HepG2 (cell line): ENCODE data around the gene ACAP2. TPM values are rescaled to one million over a fixed set of nuclear protein-coding genes. Genes with fewer than 3 reads are reported as not detected.

ENCODE experiments used
- ATAC-seq: fragments of 200-7000 bp; cut with Tn5 transposase; 3 replicates; pipeline ENCODE4 v1.9.1; 2020; ENCODE audit warnings: mild to moderate bottlenecking, moderate library complexity
- BruUV-seq: library from RNA; stranded (reverse); fragments of 400-500 nt; replicated peaks from 2 replicates; lab custom pipeline; 2021; lab: Mats Ljungman, UMichigan
- CTCF ChIA-PET: fragments of 300-600 bp; formaldehyde crosslinking; extraction: SDS; loops from one replicate; lab custom pipeline; 2021; ENCODE audit warnings: low total read pairs, inconsistent platforms, low intra/inter-chr PET ratio; lab: Yijun Ruan, JAX
- POLR2A ChIA-PET: fragments of 350-600 bp; sonication (Branson Sonifier 250); formaldehyde crosslinking; loops from one replicate; lab custom pipeline; 2020; ENCODE audit warnings: antibody characterized with exemption, inconsistent platforms; lab: Yijun Ruan, JAX
- DNase-seq: peaks from one replicate; pipeline ENCODE4 v3.0.0-alpha.2; 2015; ENCODE audit warnings: low spot score
- FAIRE-seq: peaks from 3 replicates; lab custom pipeline; 2011; peaks lifted over from hg19 to GRCh38; lab: Jason Lieb, UNC
- H2AFZ ChIP-seq: one replicate; pipeline ENCODE4 v1.6.1; 2011; ENCODE audit warnings: low read length, inconsistent platforms
- H3K27ac ChIP-seq: fragments of 300-600 bp; 3 replicates; pipeline ENCODE4 v1.8.0; 2011; ENCODE audit warnings: mixed run types, mild to moderate bottlenecking, mixed read lengths, low read length, inconsistent platforms; ENCODE audit not compliant: insufficient read depth; ENCODE audit errors: extremely low read length
- H3K27me3 ChIP-seq, 2 experiments: fragments of 200-600 bp in 1 of 2; 2 replicates in 1 of 2; 3 replicates in 1 of 2; pipeline versions ENCODE4 v1.6.0 to v1.8.0; 2011; ENCODE audit warnings: low read length in 2 of 2, mild to moderate bottlenecking in 2 of 2, moderate library complexity in 2 of 2, inconsistent platforms in 1 of 2; ENCODE audit not compliant: insufficient read depth in 2 of 2, control insufficient read depth in 1 of 2
- H3K36me3 ChIP-seq, 2 experiments: fragments of 200-600 bp in 1 of 2; replicated peaks in 1 of 2; 2 replicates in 1 of 2; 3 replicates in 1 of 2; pipeline versions ENCODE4 v1.5.1 to v1.8.0; 2011; ENCODE audit warnings: low read length in 2 of 2, inconsistent platforms in 1 of 2; ENCODE audit not compliant: insufficient read depth in 2 of 2, control insufficient read depth in 1 of 2
- H3K4me1 ChIP-seq: 2 replicates; pipeline ENCODE4 v1.5.1; 2012; ENCODE audit warnings: low read length, inconsistent platforms; ENCODE audit not compliant: insufficient read depth
- H3K4me2 ChIP-seq: 2 replicates; pipeline ENCODE4 v1.6.0; 2011; ENCODE audit warnings: low read depth, low read length, inconsistent platforms
- H3K4me3 ChIP-seq, 3 experiments: fragments of 200-600 bp in 1 of 3; sonication (generic), shearing (Covaris generic) in 1 of 3; replicated peaks in 1 of 3; 2 replicates each; pipeline ENCODE4 v1.5.1; 2011 to 2016; ENCODE audit warnings: low read length in 3 of 3, inconsistent platforms in 2 of 3, low read depth in 2 of 3, mild to moderate bottlenecking in 2 of 3, control low read depth in 1 of 3, mixed read lengths in 1 of 3; ENCODE audit not compliant: insufficient read depth in 1 of 3
- H3K79me2 ChIP-seq: one replicate; pipeline ENCODE4 v1.6.1; 2011; ENCODE audit warnings: low read length, inconsistent platforms; ENCODE audit not compliant: insufficient read depth
- H3K9ac ChIP-seq: 2 replicates; pipeline ENCODE4 v1.6.0; 2011; ENCODE audit warnings: mild to moderate bottlenecking, low read depth, low read length, inconsistent platforms; ENCODE audit not compliant: insufficient read depth
- H3K9me3 ChIP-seq: 2 replicates; pipeline ENCODE4 v1.5.1; 2012; ENCODE audit warnings: mild to moderate bottlenecking, low read length
- H4K20me1 ChIP-seq: 2 replicates; pipeline ENCODE4 v1.6.0; 2011; ENCODE audit warnings: inconsistent platforms, mild to moderate bottlenecking, low read length, moderate library complexity; ENCODE audit not compliant: insufficient read depth
- NFKB2 ChIP-seq: sonication (generic); formaldehyde crosslinking; IDR thresholded peaks from 2 replicates; pipeline ENCODE4 v1.4.0; 2020; ENCODE audit warnings: missing genetic modification reagents, borderline replicate concordance
- SIN3A ChIP-seq: IDR thresholded peaks from 2 replicates; pipeline ENCODE4 v1.6.1; 2011; ENCODE audit warnings: low read depth, mild to moderate bottlenecking, control low read depth, low read length, borderline replicate concordance
- SMAD9 ChIP-seq: sonication (generic); formaldehyde crosslinking; IDR thresholded peaks from 2 replicates; pipeline ENCODE4 v1.5.1; 2020; ENCODE audit warnings: mild to moderate bottlenecking, missing genetic modification reagents
- SMARCE1 ChIP-seq: fragments of 450-650 bp; IDR thresholded peaks from 2 replicates; pipeline ENCODE4 v1.6.1; 2017; ENCODE audit warnings: borderline replicate concordance
- USF2 ChIP-seq, 2 experiments: sonication (generic) in 1 of 2; formaldehyde crosslinking in 1 of 2; IDR thresholded peaks; 2 replicates each; pipeline versions ENCODE4 v1.5.1 to v1.6.1; 2011 to 2020; ENCODE audit warnings: borderline replicate concordance in 1 of 2, low read depth in 1 of 2, low read length in 1 of 2, mild to moderate bottlenecking in 1 of 2, missing genetic modification reagents in 1 of 2, moderate library complexity in 1 of 2
- ZBTB34 ChIP-seq: sonication (generic); formaldehyde crosslinking; IDR thresholded peaks from 2 replicates; pipeline ENCODE4 v1.8.0; 2022; ENCODE audit warnings: mild to moderate bottlenecking, missing genetic modification reagents
- ZBTB43 ChIP-seq: sonication (generic); formaldehyde crosslinking; conservative IDR thresholded peaks from 2 replicates; pipeline ENCODE4 v1.4.0; 2020; ENCODE audit warnings: missing genetic modification reagents
- ZNF18 ChIP-seq: sonication (generic); formaldehyde crosslinking; IDR thresholded peaks from 2 replicates; pipeline ENCODE4 v1.8.0; 2022; ENCODE audit warnings: mild to moderate bottlenecking, missing genetic modification reagents; ENCODE audit not compliant: insufficient replicate concordance
- ZNF569 ChIP-seq: sonication (generic); formaldehyde crosslinking; IDR thresholded peaks from 2 replicates; pipeline ENCODE4 v1.5.0; 2020; ENCODE audit warnings: mild to moderate bottlenecking, missing genetic modification reagents, moderate library complexity, borderline replicate concordance
- ZNF691 ChIP-seq: sonication (generic); formaldehyde crosslinking; IDR thresholded peaks from 2 replicates; pipeline ENCODE4 v1.4.0; 2020; ENCODE audit warnings: missing genetic modification reagents, low read depth, mild to moderate bottlenecking, borderline replicate concordance
- ZNF770 ChIP-seq: sonication (generic); formaldehyde crosslinking; IDR thresholded peaks from 2 replicates; pipeline ENCODE4 v1.5.0; 2020; ENCODE audit warnings: mild to moderate bottlenecking, missing genetic modification reagents
- ZNF816 ChIP-seq: sonication (generic); formaldehyde crosslinking; IDR thresholded peaks from 2 replicates; pipeline ENCODE4 v1.8.0; 2022; ENCODE audit warnings: missing genetic modification reagents, mild to moderate bottlenecking, borderline replicate concordance
- ZNF83 ChIP-seq: sonication (generic); formaldehyde crosslinking; IDR thresholded peaks from 2 replicates; pipeline ENCODE4 v1.4.0; 2020; ENCODE audit warnings: missing genetic modification reagents, mild to moderate bottlenecking, borderline replicate concordance
- ZSCAN21 ChIP-seq: sonication (generic); formaldehyde crosslinking; IDR thresholded peaks from 2 replicates; pipeline ENCODE4 v1.8.0; 2022; ENCODE audit warnings: mild to moderate bottlenecking, missing genetic modification reagents, moderate library complexity, borderline replicate concordance
- WGBS: methylation state at CpG from one replicate; pipeline ENCODE4 v1.1.6; 2017; ENCODE audit warnings: low lambda C conversion rate; 5-methylcytosine and 5-hydroxymethylcytosine counted together
- in situ Hi-C: cut with HindIII; loops from 2 replicates; pipeline ENCODE4 v1.10.0; 2017; ENCODE audit warnings: low pct_unique_long_range_greater_than_20kb; ENCODE audit not compliant: extremely low pct_ligation_motif_present
- intact Hi-C: fragments of 100-400 bp; cut with micrococcal nuclease; formaldehyde crosslinking; loops from one replicate; pipeline ENCODE4 v1.10.0; 2022; ENCODE audit not compliant: unreplicated experiment
- polyA plus RNA-seq, 8 experiments: library from polyadenylated mRNA; depleted of rRNA in 3 of 8; stranded (reverse) in 7 of 8; unstranded in 1 of 8; fragments of >200 nt; fragmentation: Illumina TruSeq in 4 of 8; extraction: Trizol in 4 of 8; gene quantifications; 2 replicates each; pipeline versions ENCODE4 v1.2.1 to v1.2.3, GENCODE V29; 2011 to 2016; ENCODE audit warnings: low read depth in 4 of 8, missing spikeins in 1 of 8, mixed read lengths in 1 of 8; ENCODE audit not compliant: insufficient read depth in 1 of 8
- total RNA-seq, 5 experiments: library from RNA; depleted of rRNA; stranded (reverse); fragments of >200 nt; fragmentation: Illumina TruSeq; extraction: Trizol; gene quantifications; 2 replicates each; pipeline ENCODE4 v1.2.3, GENCODE V29; 2016; ENCODE audit warnings: low read depth in 1 of 5

ACAP2 gene
- total and polyA plus RNA-seq, 2 of the 13 experiments (the other 11 are each of a cell fraction or from before 2014, with no cell fraction given) = 7.3 to 23.9 TPM

GRCh38 chr3:195296662-195297061 lies 146.2 kb downstream of the ACAP2 start:
- peaks cover 0 to 7% of the 10 kb centered on the region in 2 experiments; a peak in 1 of 5 replicates for H3K36me3 ChIP-seq
- POLR2A ChIA-PET = no interaction called here
- no peaks in the 10 kb centered on the region for H3K4me1 ChIP-seq
- ATAC-seq (no peak), DNase-seq (no peak), FAIRE-seq (no peak)
- H4K20me1 ChIP-seq = no peaks in the 10 kb centered on the region
- 98% methylated on average over 1 of the region's 1 CpG for WGBS
- CTCF ChIA-PET = no interaction called here
- in situ Hi-C loops (no loop called here), intact Hi-C loops (no loop called here)
- no peaks in the 10 kb centered on the region for H3K27me3 ChIP-seq
- no peaks in the 10 kb centered on the region for H3K9me3 ChIP-seq
- BruUV-seq = no TSS peak
- H3K27ac ChIP-seq = no peak overlapping the region
- H3K79me2 ChIP-seq = no peaks in the 10 kb centered on the region
- H3K4me2 ChIP-seq = no peak overlapping the region
- no peak overlapping the region for H3K4me3 ChIP-seq
- no peak overlapping the region for H3K9ac ChIP-seq
- no peak overlapping the region for H2AFZ ChIP-seq
- no peak for TF ChIP-seq SMAD9 (CRISPR knock-in tag)
- TF ChIP-seq ZNF816 (CRISPR knock-in tag) = no peak
- no peak for TF ChIP-seq ZSCAN21 (CRISPR knock-in tag)
- TF ChIP-seq ZNF770 = no peak
- no peak for TF ChIP-seq ZNF83
- TF ChIP-seq ZNF569 (CRISPR knock-in tag) = no peak
- TF ChIP-seq SIN3A = no peak
- TF ChIP-seq ZBTB34 = no peak
- TF ChIP-seq ZBTB43 (CRISPR knock-in tag) = no peak
- TF ChIP-seq USF2 (IDR thresholded peaks at IDR 0.05; ENCODE audit: low read depth, low read length) = no peak
- no peak for TF ChIP-seq USF2 (CRISPR knock-in tag; IDR thresholded peaks at IDR 0.05; ENCODE audit: borderline replicate concordance)
- TF ChIP-seq ZNF691 (CRISPR knock-in tag) = no peak
- TF ChIP-seq ZNF18 = no peak
- no peak for TF ChIP-seq SMARCE1
- no peak for TF ChIP-seq NFKB2 (CRISPR knock-in tag)
